ENCODE measurements around the gene FLII.
A peak's percentile ranks its signal among the peaks of the same experiment; 100 is the strongest.

Gene FLII

GRCh38 chr17:18259621-18260331, 1.2 kb upstream of the FLII start:
- DNase-seq, result no peak

DNA sequence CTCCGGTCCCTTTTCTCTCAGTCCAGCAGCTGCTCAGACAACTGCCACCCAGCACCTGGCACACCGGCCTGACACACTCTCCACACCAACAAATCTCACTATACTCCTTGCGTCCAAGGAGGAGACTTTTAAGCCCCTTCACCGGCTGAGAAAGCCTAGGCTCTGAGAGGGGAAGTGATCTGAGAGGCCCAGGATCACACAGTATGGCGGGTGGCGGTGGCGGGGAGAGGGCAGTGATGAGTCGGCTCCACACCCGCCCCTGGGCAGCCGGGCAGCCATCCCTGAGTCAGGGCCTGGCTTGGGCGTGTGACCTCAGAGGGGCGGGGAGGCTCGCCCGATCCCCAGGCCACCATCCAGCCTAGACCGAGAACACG, 569 bp downstream of the FLII start:
- DNase-seq, result peak; percentile 76 to 77

GRCh38 chr17:18257268-18257981, 1.1 kb downstream of the FLII start:
- peak in 1 of 2 experiments; percentile 42 for DNase-seq

GRCh38 chr17:18256776-18257175, 1.8 kb downstream of the FLII start:
- no peak for DNase-seq

GRCh38 chr17:18256351-18256750, 2.2 kb downstream of the FLII start:
- DNase-seq, result no peak

GRCh38 chr17:18254888-18255649, 3.5 kb downstream of the FLII start:
- DNase-seq, result no peak

DNA sequence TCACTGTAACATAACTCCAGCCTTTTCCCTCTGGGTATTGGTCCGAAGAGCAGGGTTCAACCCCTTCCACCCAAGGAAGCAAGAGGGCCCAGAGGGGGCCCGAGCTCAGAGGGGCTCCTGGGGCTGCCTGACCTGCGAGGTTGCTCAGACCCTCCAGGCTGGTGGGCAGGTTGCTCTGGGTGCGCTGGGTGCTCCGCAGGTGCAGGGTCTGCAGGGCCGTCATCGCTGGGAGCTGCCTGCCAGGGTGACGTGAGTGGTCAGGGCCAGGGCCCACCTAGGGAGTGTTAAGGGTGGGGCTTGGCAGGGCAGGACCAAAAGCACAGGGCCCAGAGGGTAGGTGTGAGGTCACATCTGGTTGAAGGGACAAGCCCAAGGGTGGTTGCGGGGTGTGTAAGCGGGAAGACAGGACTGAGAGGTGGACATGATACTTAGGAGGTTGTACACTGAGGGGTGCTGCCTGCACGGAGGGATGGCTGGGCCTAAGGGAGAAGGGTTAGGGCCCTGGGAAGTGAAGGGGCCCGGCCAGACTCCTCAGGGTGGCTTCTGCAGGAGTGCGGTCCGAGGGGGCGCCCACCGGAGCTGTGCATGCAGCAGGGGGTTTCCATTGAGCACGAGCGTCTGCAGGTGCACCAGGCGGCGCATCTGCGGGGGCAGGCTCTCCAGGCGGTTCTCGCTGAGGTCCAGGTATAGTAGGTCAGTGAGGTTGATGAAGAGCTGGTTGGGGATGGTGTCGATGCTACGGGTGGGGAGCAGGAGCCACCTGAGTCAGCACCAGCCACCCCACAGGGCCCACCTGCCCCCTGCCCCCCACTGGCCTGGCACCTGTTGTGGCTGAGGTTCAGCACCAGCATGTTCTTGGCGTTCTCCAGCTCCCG, 4.4 kb downstream of the FLII start:
- DNase-seq, result no peak

- DNase-seq, result no peak
Observed at GRCh38 chr17:18253187-18253884, 5.2 kb downstream of the FLII start.

DNA sequence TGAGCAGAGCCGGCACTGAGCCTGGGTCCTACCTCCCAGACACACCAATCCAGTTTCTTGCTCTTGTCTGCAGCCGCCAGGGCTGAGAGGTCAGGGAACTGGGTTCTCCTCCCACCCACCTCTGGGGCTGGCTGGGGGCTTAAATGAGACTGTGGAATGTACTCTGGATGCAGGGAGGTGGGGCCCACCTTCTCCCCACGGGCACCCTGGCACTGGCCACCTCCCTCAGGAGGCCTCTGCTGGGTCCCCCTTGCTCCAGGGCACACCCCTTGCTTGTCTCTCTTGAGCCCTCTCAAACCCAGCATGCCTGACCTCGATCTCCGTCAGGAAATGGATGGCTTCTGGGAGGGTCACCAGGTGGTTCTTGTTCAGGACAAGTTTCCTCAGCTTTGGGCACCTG, 6.4 kb downstream of the FLII start:
- no peak for DNase-seq

- DNase-seq, result no peak
Observed at GRCh38 chr17:18251204-18251603, 7.3 kb downstream of the FLII start.

GRCh38 chr17:18250708-18251107, 7.8 kb downstream of the FLII start:
- no peak for DNase-seq

DNA sequence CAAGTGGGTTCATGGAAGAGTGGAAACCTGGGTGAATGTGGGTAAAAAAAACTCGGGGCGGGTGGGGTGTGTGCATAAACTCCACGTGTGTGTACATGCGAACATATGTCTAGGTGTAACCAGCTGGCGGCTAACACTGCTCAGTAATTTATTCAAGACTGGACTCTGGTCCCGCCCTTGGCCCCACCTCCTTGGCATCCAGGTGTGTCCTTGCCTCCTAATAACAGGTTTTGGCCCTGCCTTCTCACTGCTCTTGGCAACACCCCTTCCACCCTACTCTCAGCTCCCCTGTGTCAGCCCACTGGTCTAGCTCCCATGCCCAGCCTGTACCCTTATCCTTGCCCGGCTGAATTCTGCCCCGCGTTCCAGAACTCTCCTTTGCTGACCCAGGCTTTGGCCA, 8.3 kb downstream of the FLII start:
- DNase-seq, result no peak

- DNase-seq, result no peak
Observed at GRCh38 chr17:18248811-18249210, 9.7 kb downstream of the FLII start.

- peak; percentile 78 for DNase-seq
Observed at GRCh38 chr17:18248300-18248731, 10.2 kb downstream of the FLII start.

GRCh38 chr17:18247613-18248001, 10.9 kb downstream of the FLII start:
- DNase-seq, result no peak

DNA sequence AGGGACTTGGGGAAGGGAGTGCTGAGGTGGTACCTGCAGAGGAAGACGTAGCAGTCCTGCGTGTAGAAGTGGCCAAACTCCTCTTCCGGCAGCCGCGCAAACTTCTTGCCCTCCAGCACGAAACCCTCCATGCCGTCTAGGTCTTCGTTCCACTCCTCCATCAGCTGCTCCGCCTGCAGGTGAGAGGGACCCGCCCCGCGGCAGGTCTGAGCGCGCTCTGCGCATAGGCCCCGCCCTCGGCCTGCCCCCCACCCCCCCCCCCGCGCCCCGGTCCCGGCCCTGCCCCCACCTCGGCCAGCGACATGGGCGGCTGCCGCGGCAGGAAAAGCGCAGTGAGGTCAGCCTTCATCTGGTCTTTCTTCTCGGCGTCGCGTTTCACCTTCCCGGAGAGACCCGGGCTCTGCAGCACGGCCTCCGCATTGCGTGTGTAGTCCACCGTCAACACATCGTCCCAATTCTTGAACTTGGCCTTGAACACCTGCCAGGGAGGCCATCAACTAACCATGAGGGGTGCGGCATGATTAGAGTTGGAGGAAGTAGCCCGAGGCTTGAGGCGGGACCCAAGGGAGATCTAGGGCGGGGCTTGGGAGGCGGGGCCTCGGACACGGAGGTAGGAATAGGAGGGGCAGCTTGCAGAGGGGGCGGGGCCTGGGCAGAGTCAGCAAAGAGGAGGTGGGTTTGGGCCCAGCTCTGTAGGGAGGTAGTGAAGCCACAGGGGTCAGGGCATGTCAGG, 11.5 kb downstream of the FLII start:
- peak; percentile 72 to 77 for DNase-seq

DNA sequence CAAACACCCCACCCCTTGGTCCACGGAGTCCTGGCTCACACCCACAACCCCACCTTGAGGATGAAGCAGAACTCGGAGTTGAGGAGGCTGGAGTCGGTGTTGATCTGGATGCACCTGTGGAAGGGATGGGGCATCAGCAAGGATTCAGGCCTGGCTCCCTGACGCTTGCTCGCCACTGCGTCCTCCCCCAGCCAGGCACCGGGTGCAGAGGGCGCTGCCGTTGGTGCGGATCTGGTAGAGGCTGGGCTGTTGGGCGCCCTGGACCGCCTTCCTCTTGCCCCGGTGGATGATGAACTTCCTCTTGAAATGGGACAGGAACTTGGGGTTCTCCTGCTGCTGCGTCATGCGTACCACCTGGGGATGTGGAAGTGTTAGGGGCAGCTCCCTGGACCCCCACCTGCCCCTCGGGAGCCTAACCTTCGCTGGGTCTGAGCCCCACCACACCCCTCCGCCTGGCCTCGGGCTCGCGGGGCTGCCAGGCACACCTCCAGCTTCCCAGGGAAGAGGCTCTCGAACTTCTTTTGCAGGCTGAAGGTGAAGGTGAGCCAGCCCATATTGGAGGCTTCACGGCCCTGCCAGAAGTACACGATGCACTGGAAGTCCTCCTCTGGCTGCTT, 12.3 kb downstream of the FLII start:
- DNase-seq, result no peak

DNA sequence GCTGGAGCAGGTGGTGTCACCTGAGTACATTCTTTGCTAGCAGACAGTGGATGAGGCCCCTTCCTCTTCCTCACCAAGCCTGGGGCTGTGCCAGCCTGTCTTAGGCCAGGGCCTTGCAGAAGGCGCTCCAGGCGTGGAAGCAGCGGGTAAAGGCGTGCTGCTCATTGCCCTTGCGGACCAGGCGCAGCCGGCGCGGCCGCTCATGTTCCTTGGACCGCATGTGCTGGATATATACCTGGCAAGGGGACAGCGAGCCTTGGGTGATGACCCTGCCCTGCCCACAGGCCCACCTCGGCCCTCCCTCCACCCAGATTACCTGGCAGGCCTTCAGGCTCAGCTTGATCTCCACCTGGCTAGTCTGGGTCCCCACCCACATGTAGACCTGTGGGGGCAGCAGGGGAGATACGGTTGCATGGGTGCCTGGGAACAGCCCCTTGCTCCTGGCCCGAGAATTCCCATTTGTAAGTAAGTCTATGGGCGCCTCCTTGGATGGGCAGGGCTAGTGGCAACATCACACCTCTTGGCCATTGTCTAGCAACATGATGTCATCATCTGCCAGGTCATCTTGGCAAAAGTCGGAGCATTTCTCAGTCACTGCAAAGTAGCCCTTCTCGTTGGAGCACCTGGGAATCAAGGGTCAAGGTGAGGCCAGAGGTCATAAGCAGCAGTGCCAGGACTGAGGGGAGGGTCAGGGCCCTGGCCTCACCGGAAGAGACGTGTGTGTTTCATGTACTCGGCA, 13.3 kb downstream of the FLII start:
- DNase-seq, result no peak

- DNase-seq, result no peak
Observed at GRCh38 chr17:18241229-18241871, 17.2 kb downstream of the FLII start.

DNA sequence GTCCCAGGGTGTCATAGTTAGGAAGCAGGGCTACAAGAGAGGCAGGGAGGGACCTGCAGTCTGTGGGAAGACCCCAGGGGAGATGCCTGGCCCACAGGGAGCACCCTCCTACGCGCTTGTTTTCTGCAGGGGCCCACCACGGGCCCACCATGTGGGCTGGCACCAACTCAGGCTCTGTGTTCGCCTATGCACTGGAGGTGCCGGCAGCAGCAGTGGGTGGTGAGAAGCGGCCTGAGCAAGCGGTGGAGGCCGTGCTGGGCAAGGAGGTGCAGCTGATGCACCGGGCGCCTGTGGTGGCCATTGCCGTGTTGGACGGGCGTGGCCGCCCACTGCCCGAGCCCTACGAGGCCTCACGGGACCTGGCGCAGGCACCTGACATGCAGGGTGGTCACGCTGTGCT, 18.1 kb downstream of the FLII start:
- no peak for DNase-seq

Measured in activated T-cell treated with anti-CD3 and anti-CD28 coated beads, Interleukin-2, amount 50 U/mL, for 48 hours (primary cell).